ENCODE measurements around the gene FBXL12.

DNA sequence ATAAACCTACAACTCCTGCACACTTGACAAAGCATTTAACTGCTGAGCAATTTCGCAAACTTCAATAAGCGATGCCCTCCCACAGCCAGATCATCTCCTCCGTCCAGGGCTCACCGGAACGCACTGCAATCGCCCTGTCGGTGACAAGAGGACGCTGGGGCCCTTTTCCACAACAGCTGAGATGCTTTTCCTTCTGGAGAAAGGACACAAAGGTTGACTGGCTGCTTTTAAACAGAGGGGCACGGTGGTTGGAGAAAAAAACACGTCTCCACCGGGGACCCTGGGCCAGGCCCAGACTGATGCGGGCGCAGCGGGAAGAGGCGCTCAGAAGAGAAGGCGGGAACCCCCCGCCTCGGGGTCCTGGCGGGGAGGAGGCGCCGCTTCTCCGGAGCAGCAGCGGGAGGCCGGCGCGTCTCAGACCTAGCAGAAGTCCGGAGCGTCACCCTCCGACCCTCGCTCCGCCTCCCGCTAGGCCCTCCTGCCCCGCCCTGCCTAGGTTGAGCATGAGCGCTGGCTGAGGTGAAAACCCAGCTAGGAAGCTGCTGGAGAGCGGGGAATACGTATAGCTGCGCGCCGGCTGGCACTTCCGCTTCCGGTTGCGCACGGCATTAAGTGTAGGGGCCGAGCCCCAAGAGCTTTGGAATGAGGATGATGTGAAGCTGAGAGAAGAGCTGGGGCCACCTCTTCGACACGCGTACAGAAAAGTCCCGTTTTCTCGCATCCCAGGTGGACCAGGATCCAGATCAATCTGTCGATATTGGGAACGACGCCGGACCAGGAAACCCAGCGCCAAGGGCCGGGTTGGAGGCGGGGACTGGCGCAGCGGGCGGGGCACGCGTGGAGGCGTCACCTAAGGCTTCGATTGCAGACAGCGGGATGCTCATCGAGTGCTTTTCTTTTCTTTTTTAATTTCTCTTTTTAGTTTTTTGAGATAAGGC lies 50.4 kb downstream of the FBXL12 start, which contains the start of gene ZNF846:
- TF ChIP-seq, protein P1, sequence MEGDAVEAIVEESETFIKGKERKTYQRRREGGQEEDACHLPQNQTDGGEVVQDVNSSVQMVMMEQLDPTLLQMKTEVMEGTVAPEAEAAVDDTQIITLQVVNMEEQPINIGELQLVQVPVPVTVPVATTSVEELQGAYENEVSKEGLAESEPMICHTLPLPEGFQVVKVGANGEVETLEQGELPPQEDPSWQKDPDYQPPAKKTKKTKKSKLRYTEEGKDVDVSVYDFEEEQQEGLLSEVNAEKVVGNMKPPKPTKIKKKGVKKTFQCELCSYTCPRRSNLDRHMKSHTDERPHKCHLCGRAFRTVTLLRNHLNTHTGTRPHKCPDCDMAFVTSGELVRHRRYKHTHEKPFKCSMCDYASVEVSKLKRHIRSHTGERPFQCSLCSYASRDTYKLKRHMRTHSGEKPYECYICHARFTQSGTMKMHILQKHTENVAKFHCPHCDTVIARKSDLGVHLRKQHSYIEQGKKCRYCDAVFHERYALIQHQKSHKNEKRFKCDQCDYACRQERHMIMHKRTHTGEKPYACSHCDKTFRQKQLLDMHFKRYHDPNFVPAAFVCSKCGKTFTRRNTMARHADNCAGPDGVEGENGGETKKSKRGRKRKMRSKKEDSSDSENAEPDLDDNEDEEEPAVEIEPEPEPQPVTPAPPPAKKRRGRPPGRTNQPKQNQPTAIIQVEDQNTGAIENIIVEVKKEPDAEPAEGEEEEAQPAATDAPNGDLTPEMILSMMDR (IDR thresholded peaks at IDR 0.05) = peak in 1 of 4 experiments; percentile 14
- TF ChIP-seq POLR2A (IDR thresholded peaks at IDR 0.05) = peak; percentile 88
- TF ChIP-seq POLR2AphosphoS5 (IDR thresholded peaks at IDR 0.05) = peak; percentile 99

All from prostate gland (tissue), 2 donors.